C4-2B (cell line): Measurements from ENCODE around the gene DENND4A.
"Not testable (repeated sequence)": the region's sequence is repeated elsewhere in the genome, so short reads cannot be mapped to it uniquely, and the experiment has no call there.

Source experiments
- CTCF ChIP-seq: fragments of 450-650 bp; conservative IDR thresholded peaks from 2 replicates; pipeline ENCODE4 v1.5.1; 2017; ENCODE audit warnings: mild to moderate bottlenecking
- ZFX ChIP-seq: fragments of 450-650 bp; IDR thresholded peaks from 2 replicates; pipeline ENCODE4 v1.6.1; 2017

- not testable (repeated sequence) for TF ChIP-seq CTCF, ZFX
Measured at GRCh38 chr15:65814271-65814670, 22.2 kb upstream of the DENND4A start.
